Dedifferentiated amniotic fluid mesenchymal stem cell (primary cell): ENCODE results near the gene SLC44A3.

Source experiments
- DNase-seq: peaks from one replicate; pipeline ENCODE4 v3.0.0-alpha.2; 2016; ENCODE audit errors: extremely low spot score

SLC44A3 gene

GRCh38 chr1:94819945-94820746, at the start of gene SLC44A3:
Gene SLC44A3, plus strand, starts transcription at chr1:94820357. Its CDS starts 95 bp downstream, at chr1:94820452.
- no peak for DNase-seq

- DNase-seq: no peak
Measured at GRCh38 chr1:94772230-94772641, 47.9 kb upstream of the SLC44A3 start.

- no peak for DNase-seq
Measured at GRCh38 chr1:94772845-94773244, 47.3 kb upstream of the SLC44A3 start.

- DNase-seq: no peak
Measured at GRCh38 chr1:94773296-94773809, 46.8 kb upstream of the SLC44A3 start.

- no peak for DNase-seq
Measured at GRCh38 chr1:94773931-94774422, 46.2 kb upstream of the SLC44A3 start.

GRCh38 chr1:94776474-94776873, 43.7 kb upstream of the SLC44A3 start:
- DNase-seq: no peak

GRCh38 chr1:94777281-94777680, 42.9 kb upstream of the SLC44A3 start:
- DNase-seq: no peak

GRCh38 chr1:94778808-94779207, 41.3 kb upstream of the SLC44A3 start:
- no peak for DNase-seq

- no peak for DNase-seq
Measured at GRCh38 chr1:94783342-94784189, 36.6 kb upstream of the SLC44A3 start.

GRCh38 chr1:94784190-94784515, 36.0 kb upstream of the SLC44A3 start:
- DNase-seq: no peak

GRCh38 chr1:94787691-94788090, 32.5 kb upstream of the SLC44A3 start:
- no peak for DNase-seq

GRCh38 chr1:94790246-94790645, 29.9 kb upstream of the SLC44A3 start:
- no peak for DNase-seq

GRCh38 chr1:94790670-94791069, 29.5 kb upstream of the SLC44A3 start:
- no peak for DNase-seq

GRCh38 chr1:94792473-94793295, 27.5 kb upstream of the SLC44A3 start:
- DNase-seq: peak; percentile 78

GRCh38 chr1:94793296-94793656, 26.9 kb upstream of the SLC44A3 start:
- no peak for DNase-seq

GRCh38 chr1:94795434-94795833, 24.7 kb upstream of the SLC44A3 start:
- DNase-seq: no peak

GRCh38 chr1:94796266-94796665, 23.9 kb upstream of the SLC44A3 start:
- no peak for DNase-seq

- DNase-seq: no peak
Measured at GRCh38 chr1:94797291-94797690, 22.9 kb upstream of the SLC44A3 start.

GRCh38 chr1:94798054-94798453, 22.1 kb upstream of the SLC44A3 start:
- DNase-seq: no peak

GRCh38 chr1:94798462-94798861, 21.7 kb upstream of the SLC44A3 start:
- no peak for DNase-seq

GRCh38 chr1:94799206-94799605, 21.0 kb upstream of the SLC44A3 start:
- no peak for DNase-seq
